ENCODE results near the gene CYP4F8.

CYP4F8 gene

DNA sequence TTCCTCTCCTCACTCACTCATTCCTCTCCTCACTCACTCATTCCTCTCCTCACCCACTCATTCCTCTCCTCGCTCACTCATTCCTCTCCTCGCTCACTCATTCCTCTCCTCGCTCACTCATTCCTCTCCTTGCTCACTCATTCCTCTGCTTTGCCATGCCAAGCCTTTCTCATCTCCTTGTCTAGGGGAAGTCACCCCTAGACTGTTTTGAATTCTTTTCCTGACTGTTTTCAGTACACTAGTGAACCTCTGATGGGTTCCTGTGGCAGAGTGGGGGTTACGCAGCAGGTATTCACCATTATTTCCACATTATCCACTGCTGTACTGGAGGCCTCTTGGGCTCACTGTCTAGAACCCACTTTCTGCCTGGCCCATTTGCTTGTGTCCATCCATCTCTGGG is 1.2 kb downstream of the CYP4F8 start:
- DNase-seq (ENCODE audit: low read depth, low spot score) = no peak

DNA sequence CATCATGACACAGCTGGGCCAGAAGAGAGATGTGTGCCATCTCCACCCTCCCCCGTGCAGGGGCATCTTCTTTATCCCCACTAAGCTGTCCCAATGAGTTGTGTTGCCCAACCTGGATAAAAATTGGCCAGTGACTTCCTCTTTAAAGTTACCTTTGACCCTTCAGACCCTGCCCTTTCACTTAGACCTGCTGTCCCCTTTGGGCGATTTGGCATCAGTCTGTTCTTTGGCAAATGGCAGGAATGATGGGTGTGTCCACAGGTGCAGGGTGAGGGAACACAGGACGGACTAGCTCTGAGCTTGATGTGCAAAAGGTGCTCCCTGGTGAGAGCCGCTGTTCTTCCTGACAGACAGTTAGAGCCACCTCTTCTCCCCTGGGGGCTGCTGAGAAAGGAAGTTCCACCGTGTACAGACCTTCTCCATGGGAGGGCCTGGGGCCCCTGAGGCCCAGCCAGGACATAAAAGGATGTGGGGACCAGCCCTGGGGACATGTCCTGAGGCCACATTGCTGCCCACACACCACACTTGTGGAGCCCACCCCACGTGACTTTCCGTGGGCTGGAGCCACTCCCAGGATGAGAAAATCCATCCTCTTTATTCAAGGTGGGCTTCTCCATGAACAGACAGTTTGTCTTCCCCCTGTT is 1.7 kb downstream of the CYP4F8 start:
- DNase-seq (ENCODE audit: low read depth, low spot score) = no peak

DNA sequence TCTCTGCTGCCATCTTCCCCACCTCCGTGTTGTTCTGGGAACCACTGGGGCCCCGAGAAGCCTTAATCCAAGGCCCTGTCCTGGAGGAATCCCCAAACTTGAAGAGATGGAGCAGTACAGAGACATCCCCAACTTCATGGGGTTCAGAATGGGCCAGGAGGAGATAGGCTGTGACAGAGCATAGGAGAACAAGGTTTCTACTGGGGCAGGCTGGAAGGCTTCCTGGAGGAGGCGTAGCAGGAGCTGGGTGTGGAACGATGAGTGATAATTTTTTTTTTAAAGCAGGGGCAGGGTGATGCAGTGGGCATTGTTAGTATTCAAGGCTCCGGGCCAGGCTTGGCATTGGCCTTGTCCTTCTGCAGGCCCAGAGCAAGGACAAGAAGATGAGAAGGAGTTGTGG is 3.3 kb downstream of the CYP4F8 start:
- no peak for DNase-seq (ENCODE audit: low read depth, low spot score)

DNA sequence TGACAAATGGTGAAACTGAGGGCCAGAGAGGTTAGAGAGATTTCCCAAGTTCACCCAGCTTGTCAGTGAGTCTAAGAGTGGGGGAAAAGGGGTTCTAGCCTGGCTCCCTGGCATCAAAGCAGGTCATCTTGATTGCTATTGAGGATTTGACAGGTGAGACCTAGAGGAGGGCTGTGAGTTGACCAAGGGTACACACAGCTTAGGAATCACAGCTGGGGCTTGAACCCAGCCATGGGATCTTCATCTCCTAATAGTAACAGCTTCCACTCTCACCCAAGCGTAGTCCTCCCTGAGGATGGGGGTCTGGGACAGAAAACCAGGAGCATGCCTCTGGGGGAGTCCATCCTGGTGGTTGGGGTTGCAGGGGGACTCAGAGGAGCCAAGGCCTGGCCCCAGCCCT is 6.8 kb downstream of the CYP4F8 start:
- no peak for DNase-seq (ENCODE audit: low read depth, low spot score)

DNA sequence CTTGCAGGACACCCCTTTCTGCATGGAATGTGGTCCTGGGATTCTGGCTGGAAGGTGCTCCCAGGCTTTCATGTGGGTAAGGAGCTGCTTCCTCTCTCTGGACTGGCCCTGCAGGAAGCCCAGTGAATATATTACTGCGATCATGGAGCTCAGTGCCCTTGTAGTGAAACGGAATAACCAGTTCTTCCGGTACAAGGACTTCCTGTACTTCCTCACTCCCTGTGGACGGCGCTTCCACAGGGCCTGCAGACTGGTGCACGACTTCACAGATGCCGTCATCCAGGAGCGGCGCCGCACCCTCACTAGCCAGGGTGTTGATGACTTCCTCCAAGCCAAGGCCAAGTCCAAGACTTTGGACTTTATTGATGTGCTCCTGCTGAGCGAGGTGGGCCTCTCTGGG is 8.0 kb downstream of the CYP4F8 start:
- no peak for DNase-seq (ENCODE audit: low read depth, low spot score)

DNA sequence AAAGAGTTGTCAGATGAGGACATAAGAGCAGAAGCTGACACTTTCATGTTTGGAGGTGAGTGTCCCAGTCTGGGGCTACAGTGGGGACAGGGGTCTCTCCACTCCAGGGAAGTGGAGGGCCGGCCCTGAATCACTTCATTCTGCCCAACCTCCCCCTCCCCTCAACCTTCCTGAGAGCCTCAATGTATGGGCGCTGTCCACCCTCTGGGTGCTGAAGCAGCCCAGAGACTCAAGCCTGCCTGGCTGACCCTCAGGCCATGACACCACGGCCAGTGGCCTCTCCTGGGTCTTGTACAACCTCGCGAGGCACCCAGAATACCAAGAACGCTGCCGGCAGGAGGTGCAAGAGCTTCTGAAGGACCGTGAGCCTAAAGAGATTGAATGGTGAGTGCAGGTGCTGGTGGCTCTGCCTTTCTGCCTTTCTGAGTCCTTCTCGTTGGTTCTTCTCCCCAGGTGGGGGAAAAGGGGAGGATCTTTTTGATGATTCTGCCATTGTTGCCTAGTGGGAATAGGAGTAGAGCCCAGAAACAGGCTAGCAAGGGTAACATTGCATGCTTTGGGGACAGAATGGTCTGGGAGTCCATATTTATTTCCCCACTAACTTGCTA is 8.8 kb downstream of the CYP4F8 start:
- no peak for DNase-seq (ENCODE audit: low read depth, low spot score)

DNA sequence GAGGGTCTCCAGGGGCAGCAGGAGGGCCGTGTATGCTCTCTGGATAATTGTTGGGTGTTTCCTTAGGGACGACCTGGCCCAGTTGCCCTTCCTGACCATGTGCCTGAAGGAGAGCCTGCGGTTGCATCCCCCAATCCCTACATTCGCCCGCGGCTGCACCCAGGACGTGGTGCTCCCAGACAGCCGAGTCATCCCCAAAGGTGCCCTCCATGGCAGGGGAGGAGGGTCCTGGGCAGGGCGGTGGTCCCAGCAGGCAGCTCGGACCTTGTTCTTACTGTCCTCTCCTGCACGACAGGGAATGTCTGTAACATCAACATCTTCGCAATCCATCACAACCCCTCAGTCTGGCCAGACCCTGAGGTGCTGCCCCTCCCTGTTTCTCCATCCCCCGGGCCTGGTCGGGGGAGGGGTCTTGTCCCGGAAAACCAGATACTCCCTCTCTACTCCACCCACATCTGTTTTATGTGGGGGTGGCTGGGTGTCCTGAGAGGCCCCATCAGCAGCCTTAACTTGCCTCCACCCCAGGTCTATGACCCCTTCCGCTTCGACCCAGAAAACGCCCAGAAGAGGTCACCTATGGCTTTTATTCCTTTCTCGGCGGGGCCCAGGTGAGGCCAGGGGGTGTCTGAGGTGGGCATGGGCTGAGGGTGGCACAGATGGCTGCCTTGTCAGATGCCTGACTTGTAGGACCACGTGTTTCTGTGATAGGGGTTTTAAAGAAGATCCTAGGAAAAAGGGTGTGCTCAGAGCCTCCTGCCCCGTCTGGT is 13.4 kb downstream of the CYP4F8 start:
- no peak for DNase-seq (ENCODE audit: low read depth, low spot score)

DNA sequence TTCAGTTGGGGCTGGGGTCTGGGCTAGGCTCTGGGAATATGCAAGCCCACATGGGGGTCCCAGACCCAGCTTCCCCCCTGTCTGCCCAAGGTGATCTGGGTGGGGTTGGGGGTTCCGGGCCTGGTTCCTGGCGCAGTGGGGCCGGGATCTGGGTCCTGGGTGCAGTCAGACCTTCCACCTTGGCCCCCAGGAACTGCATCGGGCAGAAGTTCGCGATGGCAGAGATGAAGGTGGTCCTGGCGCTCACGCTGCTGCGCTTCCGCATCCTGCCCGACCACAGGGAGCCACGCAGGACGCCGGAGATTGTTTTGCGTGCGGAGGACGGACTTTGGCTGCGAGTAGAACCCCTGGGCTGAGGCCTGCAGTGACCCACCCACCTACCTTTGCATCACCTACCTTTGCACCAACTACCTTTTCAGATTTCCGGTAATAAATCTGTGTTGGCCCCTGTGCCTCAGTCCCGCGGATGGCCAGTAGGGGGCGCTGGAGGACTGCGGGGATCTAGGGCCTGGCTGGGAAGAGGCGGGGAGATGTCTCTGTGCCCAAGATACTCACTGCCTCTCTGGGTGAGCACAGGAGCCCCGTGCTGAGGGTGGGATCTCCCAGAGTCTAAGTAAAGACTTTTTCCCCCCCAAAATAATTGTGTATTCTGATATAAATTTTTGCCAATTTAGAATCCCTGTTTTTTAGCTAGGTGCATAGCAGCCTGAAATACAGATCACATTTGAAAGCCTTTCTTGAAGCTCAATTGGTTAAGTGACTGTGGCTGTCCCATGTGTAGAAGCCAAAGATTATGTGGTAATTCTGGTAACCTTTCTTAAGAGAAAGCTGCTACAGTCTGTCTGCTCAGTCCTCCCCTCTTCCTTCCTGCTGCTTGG is 14.2 kb downstream of the CYP4F8 start:
- no peak for DNase-seq (ENCODE audit: low read depth, low spot score)

DNA sequence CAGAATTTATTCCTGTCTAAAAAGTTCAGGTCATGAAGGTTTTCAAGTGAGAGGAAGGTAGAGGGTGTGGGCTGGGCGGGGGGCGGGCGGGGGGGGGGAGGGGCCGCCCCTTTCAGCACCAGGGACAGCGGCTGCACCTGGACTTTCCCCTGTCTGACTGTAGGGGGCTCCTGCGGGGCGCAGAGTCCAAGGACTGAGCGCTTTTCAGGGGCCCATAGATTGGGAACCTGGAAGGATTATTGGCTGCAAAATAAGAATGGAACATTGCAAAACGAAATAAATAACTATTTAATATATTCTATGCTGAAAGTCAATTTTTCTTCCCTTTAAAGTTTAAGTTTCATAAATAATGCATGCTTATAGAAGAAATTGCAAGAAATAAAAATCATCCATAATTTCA is 16.8 kb downstream of the CYP4F8 start:
- DNase-seq (ENCODE audit: low read depth, low spot score) = no peak

DNA sequence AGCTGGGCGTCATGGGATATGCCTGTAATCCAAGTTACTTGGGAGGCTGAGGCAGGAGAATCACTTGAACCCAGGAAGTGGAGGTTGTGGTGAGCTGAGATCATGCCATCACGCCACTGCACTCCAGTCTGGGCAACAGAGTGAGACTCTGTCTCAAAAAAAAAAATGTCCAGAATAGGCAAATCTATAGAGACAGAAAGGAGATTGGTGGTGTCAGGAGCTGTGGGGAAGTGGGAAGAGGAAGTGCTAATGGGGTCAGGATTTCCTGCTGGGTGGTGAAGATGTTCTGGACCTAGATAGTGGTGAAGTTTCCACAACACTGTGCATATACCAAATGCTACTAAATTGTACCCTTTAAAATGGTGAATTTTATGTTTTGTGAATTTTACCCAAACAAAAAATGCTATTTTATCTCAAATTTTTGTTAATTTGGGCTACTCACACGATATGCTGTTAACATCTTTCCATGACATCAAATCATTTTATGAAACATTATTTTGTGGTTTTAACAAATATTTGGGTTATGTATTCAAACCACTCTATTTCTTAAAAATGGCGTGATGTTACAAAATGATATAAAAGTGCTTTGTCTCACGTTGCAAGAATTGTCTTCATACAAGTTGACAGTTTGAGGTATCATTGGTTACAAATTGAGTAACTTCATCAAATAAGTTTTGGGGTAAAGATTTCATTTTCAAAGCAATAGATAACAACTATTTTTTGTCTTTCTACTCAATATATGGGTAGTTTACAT is 18.2 kb downstream of the CYP4F8 start:
- DNase-seq (ENCODE audit: low read depth, low spot score) = no peak

DNA sequence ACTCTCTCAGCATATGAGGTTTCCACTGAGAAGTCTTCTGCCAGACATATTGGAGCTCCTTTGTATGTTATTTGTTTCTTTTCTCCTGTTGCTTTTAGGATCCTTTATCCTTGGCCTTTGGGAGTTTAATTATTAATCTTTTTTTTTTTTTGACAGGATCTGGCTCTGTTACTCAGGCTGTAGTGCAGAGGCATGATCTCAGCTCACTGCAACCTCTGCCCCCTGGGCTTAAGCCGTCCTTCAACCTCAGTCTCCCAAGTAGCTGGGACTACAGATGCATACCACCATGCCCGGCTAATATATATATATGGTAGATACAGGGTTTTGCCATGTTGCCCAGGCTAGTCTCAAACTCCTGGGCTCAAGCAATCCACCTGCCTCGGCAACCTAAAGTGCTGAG is 19.1 kb downstream of the CYP4F8 start:
- no peak for DNase-seq (ENCODE audit: low read depth, low spot score)

DNA sequence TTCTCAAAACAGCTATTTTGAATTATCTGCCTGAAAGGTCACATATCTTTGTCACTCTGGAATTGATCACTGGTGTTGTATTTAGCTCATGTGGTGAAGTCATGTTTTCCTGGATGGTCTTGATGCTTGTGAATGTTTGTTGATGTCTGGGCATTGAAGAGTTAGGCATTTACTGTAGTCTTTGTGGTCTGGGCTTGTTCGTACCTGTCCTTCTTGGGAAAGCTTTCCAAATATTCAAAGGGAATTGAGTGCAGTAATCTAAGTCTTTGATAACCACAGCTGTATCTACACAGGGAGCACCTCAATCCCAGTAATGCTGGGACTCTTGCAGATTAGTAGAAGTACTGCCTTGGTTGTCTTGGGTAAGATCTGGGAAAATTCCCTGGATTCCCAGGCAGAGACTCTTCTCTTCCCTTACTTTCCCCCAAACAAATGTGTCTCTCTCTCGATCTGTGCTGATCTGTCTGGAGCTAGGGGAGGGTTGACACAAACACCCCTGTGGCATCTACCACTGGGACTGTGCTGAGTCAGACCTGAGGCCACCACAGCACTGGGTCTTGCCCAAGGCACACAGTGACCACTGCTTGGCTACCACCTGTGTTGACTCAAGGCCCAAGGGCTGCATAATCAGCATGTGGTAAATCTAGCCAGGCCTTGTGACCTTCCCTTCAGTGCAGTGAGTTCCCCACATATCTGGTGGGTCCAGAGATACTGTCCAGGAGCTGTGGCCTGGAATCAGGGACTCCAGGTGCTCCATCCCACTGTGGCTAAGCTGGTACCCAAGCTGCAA is 20.2 kb downstream of the CYP4F8 start:
- DNase-seq (ENCODE audit: low read depth, low spot score) = no peak

DNA sequence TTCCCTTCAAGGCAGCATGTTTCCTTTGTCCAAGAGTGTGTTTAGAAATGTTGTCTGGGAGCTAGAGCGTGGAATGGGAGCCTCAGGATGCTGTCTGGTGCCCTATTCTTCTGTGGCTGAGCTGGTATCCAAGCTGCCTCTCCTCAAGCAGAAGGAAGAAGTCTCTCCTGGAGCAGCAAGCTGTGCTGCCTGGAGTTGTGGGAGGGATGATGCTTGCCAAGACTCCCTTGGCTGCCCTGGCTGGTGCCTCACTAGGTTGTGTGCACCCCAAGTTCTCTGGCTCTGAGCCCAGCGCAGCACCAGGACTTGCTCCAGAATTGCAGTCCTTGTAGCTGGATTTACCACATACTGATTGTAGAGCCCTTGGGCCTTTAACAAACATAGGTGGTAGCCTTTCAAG is 21.0 kb downstream of the CYP4F8 start:
- DNase-seq (ENCODE audit: low read depth, low spot score) = no peak

DNA sequence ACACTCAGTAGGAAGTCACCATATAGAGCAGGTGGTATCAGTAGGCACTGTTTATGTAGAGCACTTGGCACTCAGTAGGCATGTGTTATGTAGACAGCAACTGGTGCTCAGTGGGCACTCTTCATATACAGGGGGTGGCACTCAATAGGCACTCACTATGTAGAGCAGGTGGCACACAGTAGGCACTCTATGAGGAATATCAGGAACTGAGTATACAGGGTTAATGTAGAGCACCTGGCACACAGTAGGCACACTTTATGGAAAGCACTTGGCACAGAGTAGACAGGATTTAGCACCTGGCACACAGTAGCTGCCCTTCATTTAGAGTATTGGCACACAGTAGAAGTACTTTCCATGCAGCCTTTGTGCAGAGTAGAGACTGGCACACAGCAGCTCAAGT is 24.6 kb downstream of the CYP4F8 start:
- no peak for DNase-seq (ENCODE audit: low read depth, low spot score)

DNA sequence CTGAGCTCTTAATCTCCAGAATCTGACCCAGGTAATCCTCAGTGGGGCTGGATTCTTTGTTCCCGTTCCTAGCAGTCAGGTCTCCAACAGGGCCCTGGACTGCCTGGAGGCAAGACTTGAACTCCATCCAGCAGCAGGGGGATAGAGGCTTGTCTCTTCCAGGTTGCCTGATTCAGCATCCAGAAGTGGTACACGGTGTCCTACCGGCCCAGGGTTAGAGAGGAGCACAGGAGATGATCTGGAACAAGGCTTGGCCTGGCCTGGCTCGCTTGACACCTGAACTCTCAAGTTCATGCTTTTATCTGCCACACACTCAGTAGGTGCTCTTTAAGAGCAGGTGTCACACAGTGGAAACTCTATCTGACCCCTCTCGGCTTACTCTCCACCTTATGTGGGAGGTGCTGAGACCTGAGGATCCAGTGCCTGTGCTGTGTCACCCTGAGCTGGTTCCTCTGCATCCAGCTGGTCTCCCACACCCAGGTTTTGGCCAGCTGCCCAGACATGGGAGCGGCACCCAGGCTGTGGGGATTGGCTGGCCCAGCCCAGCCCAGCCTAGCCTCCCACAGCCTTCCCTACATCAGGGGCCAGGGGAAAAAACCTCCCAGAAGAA is 25.4 kb downstream of the CYP4F8 start, which contains the start of gene CYP4F3:
Gene CYP4F3, plus strand, starts transcription at position 604 of the 610 bp plus-strand sequence. CDS start 519 bp downstream, outside the sequence.
- DNase-seq (ENCODE audit: low read depth, low spot score) = no peak

DNA sequence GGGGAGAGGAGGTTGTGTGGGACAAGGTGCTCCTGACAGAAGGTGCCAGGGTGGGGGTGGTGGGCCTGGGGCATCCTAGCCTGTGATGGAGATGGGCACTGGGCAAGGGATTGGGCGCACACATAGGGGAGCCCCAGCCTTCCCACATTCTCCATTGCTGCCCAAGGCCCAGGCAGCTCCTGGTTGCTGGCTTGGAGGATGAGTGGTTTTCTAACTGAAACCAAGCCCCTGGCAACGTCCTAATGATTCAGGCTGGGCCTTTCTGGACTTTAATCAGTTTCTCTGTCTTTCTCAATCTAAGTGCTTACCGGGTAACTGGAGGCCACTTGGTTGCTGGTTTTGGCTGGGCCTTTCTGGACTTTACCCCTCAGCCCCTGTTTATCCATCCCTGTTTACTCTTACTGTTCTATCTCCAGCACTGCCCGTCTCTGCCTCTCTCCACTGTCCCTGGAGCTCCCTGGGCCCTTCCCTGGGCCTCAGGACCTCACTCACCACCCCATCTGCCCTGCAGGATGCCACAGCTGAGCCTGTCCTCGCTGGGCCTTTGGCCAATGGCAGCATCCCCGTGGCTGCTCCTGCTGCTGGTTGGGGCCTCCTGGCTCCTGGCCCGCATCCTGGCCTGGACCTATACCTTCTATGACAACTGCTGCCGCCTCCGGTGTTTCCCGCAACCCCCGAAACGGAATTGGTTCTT is 26.0 kb downstream of the CYP4F8 start:
- DNase-seq (ENCODE audit: low read depth, low spot score) = no peak

DNA sequence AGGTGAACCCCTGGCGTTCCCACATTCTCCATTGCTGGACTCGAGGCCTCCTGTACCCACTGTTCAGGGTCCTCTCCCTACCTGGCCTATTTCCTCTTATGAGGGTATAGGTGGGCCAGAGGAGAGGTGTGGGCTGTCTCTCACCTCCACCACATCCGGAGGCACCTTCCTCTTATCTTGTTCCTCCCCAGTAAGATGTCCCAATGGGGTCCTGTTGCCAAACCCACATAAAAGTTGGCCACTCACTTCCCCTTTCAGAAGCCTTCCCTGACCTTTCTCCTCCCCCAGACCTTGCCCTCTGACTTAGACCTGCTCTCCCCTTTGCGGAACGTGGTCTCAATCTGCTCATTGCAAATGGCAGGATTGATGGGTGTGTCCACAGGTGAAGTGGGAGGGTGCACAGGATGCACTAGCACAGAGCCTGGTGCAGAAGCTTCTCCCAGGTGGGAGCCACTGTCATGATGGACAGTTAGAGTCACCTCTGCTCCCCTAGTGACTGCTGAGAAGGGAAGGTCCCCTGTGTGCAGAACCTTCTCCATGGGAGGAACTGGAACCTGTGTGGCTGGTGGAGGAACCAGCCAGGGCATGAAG is 27.0 kb downstream of the CYP4F8 start:
- no peak for DNase-seq (ENCODE audit: low read depth, low spot score)

DNA sequence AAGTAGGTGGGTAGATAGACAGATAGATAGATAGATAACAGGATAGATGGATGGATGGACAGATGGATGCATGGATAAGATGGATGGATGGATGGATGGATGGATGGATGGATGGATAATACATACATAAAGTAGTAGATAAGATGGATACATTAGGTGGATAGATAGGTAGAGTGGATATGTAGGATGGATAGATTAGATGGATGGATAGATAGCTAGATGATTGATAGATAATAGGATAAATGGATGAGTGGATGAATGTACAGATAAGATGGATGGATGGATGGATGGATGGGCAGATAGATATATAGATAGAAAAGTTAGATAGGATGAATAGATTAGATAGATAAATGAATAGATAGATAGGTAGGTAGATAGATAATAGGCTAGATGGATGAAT is 27.8 kb downstream of the CYP4F8 start:
- no peak for DNase-seq (ENCODE audit: low read depth, low spot score)

DNA sequence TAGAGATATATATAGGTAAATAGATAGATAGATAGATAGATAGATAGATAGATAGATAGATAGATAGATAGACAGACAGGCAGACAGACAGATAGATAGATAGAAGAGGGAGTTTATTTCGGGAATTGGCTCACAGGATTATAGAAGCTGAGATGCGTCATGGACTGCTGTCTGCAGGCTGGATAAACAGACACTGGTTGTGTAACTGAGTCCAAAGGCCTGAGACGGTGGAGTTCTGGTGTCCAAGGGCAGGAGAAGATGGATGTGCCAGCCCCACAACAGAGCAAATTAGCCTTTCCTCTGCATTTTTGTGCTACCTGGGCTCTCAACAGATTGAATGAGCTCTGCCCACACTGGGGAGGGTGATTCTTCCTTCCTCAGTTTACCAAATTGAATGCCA is 28.4 kb downstream of the CYP4F8 start:
- DNase-seq (ENCODE audit: low read depth, low spot score) = no peak

All from brain pericyte (primary cell).